Loucy (cell line): ENCODE data around the gene FGA.

Experiments
- CTCF ChIP-seq: fragments of 200-600 bp; sonication (generic); conservative IDR thresholded peaks from 2 replicates; pipeline ENCODE4 v1.5.1; 2014; ENCODE audit warnings: mild to moderate bottlenecking, antibody characterized with exemption, low read length
- EZH2phosphoT487 ChIP-seq: fragments of 200-600 bp; IDR thresholded peaks from 2 replicates; pipeline ENCODE4 v1.6.1; 2018; ENCODE audit warnings: antibody characterized with exemption, mild to moderate bottlenecking, moderate library complexity, borderline replicate concordance

- TF ChIP-seq CTCF (no peak), EZH2phosphoT487 (no peak)
Observed at GRCh38 chr4:154574311-154574710, 16.2 kb downstream of the FGA start.
